HG02798 (cell line): ENCODE data around the gene OPCML.

Experiments used
- ATAC-seq: cut with Tn5 transposase; IDR thresholded peaks from one replicate; pipeline ENCODE4 v1.9.1; 2021; ENCODE audit warnings: mild to moderate bottlenecking; ENCODE audit not compliant: unreplicated experiment, poor library complexity

OPCML gene

GRCh38 chr11:133106417-133106816 is 425.9 kb downstream of the OPCML start:
- ATAC-seq: no peak

GRCh38 chr11:133104009-133104744 is 428.1 kb downstream of the OPCML start:
- no peak for ATAC-seq

GRCh38 chr11:133096981-133097380 is 435.3 kb downstream of the OPCML start:
- no peak for ATAC-seq

GRCh38 chr11:133086518-133086917 is 445.8 kb downstream of the OPCML start:
- no peak for ATAC-seq

GRCh38 chr11:133082841-133083488 is 449.3 kb downstream of the OPCML start:
- ATAC-seq: peak; percentile 94

GRCh38 chr11:133082453-133082781 is 449.9 kb downstream of the OPCML start:
- ATAC-seq: no peak

- no peak for ATAC-seq
Measured at GRCh38 chr11:133081730-133082452, 450.4 kb downstream of the OPCML start.

GRCh38 chr11:133081020-133081419 is 451.3 kb downstream of the OPCML start:
- no peak for ATAC-seq

- no peak for ATAC-seq
Measured at GRCh38 chr11:133078591-133079404, 453.5 kb downstream of the OPCML start.

- ATAC-seq: no peak
Measured at GRCh38 chr11:133078012-133078411, 454.3 kb downstream of the OPCML start.

- ATAC-seq: no peak
Measured at GRCh38 chr11:133075351-133075750, 456.9 kb downstream of the OPCML start.

- ATAC-seq: no peak
Measured at GRCh38 chr11:133072858-133073582, 459.3 kb downstream of the OPCML start.

GRCh38 chr11:133072378-133072777 is 459.9 kb downstream of the OPCML start:
- ATAC-seq: no peak

- no peak for ATAC-seq
Measured at GRCh38 chr11:133070791-133071190, 461.5 kb downstream of the OPCML start.

GRCh38 chr11:133070021-133070713 is 462.1 kb downstream of the OPCML start:
- ATAC-seq: no peak

GRCh38 chr11:133065847-133066485 is 466.3 kb downstream of the OPCML start:
- ATAC-seq: no peak

- ATAC-seq: no peak
Measured at GRCh38 chr11:133064961-133065360, 467.3 kb downstream of the OPCML start.

GRCh38 chr11:133064152-133064877 is 468.0 kb downstream of the OPCML start:
- ATAC-seq: no peak
